Pancreas (tissue), 10 donors: ENCODE measurements around the gene DCHS1. TPM values are rescaled to one million over a fixed set of nuclear protein-coding genes. Genes with fewer than 3 reads are reported as not detected.

ENCODE experiments used
- ATAC-seq, 4 donors: fragments of 200-7000 bp; cut with Tn5 transposase; one replicate each; pipeline versions ENCODE4 v1.8.0 to v1.9.1; 2020; ENCODE audit warnings: mild to moderate bottlenecking in 4 of 4, moderate library complexity in 4 of 4
- DNase-seq, 6 donors: peaks; one replicate each; pipeline ENCODE4 v3.0.0-alpha.2; 2020
- FAIRE-seq: peaks from 2 replicates; lab custom pipeline; 2012; peaks lifted over from hg19 to GRCh38; lab: Jason Lieb, UNC
- H3K27ac ChIP-seq, 4 donors: fragments of 200-600 bp; sonication (generic); 1 replicate in 3 of 4; 2 replicates in 1 of 4; pipeline versions ENCODE4 v1.5.0 to v1.8.0; 2020
- H3K27me3 ChIP-seq, 4 donors: fragments of 200-600 bp; one replicate each; pipeline ENCODE4 v1.8.0; 2021
- H3K36me3 ChIP-seq, 3 donors: fragments of 200-600 bp; sonication (generic) in 1 of 3; one replicate each; pipeline versions ENCODE4 v1.5.0 to v1.8.0; 2020 to 2021
- H3K4me1 ChIP-seq, 3 donors: fragments of 200-600 bp; one replicate each; pipeline ENCODE4 v1.8.0; 2021
- H3K4me3 ChIP-seq, 4 donors: fragments of 200-600 bp; sonication (generic) in 2 of 4; one replicate each; pipeline versions ENCODE4 v1.5.0 to v1.8.0; 2020 to 2021
- H3K9me3 ChIP-seq, 4 donors: fragments of 200-600 bp; one replicate each; pipeline ENCODE4 v1.8.0; 2021
- CTCF ChIP-seq, 4 donors: fragments of 200-600 bp; sonication (generic) in 3 of 4; IDR thresholded peaks; one replicate each; pipeline versions ENCODE4 v1.5.0 to v1.8.0; 2021; ENCODE audit warnings: antibody characterized with exemption in 4 of 4
- WGBS, 2 donors: extraction: QIAGEN DNeasy Blood & Tissue Kit; methylation state at CpG; one replicate each; pipeline ENCODE4 v1.1.7; 2013; 5-methylcytosine and 5-hydroxymethylcytosine counted together
- intact Hi-C, 3 donors: fragments of 100-400 bp; cut with DNase I; formaldehyde crosslinking; loops; one replicate each; pipeline versions ENCODE4 v1.11.1 to v1.14.2; 2022
- polyA plus RNA-seq, 2 donors: library from polyadenylated mRNA; stranded (reverse); fragments of 200-250 nt; gene quantifications; one replicate each; pipeline ENCODE4 v1.2.3, GENCODE V29; 2013
- total RNA-seq, 6 donors: library from RNA; stranded (reverse); fragmentation: NEBNext Ultra II Directional in 4 of 6; extraction: Animal tissue kit (Norgen Biotek cat#: 25700) in 4 of 6; gene quantifications; one replicate each; pipeline versions ENCODE4 v1.2.1 to v1.2.4, GENCODE V29; 2021 to 2023
- donor health status: healthy with polysubstance abuse.
- donor health status: DM: no; HTN: no; CAD: no; lungs with moderate emphysema.
- donor health status: DM: no; HTN: no; CAD: no.
- donor health status: control.
- donor health status: control.
- donor health status: Bipolar disorder and iron deficiency.
- donor health status: DM: yes; HTN: yes; CAD: no.
- donor health status: DM: no; HTN: no; CAD: no.
- donor health status: DM: no; HTN: no; CAD: no.
- donor health status: DM: yes; HTN: yes; CAD: no.

DCHS1 gene
- total and polyA plus RNA-seq, 8 donors, result 2.3 to 4.8 (median 3.7) TPM

GRCh38 chr11:6663794-6664469, 8.3 kb upstream of the DCHS1 start:
- Histone ChIP-seq H3K4me1 (no peaks in the 10 kb centered on the region), H3K4me3 (no peak overlapping the region), H3K27ac (no peak overlapping the region), H3K36me3 (no peaks in the 10 kb centered on the region), H3K9me3 (no peaks in the 10 kb centered on the region), H3K27me3 (no peaks in the 10 kb centered on the region)
- no peak for TF ChIP-seq CTCF (IDR thresholded peaks at IDR 0.05)
- WGBS, 2 donors, result 61 to 64% methylated on average over 3 of the region's 3 CpGs
- FAIRE-seq (peak; percentile 20), ATAC-seq (no peak), DNase-seq (no peak)
- intact Hi-C loops, result no loop called here

GRCh38 chr11:6660712-6661111, 5.1 kb upstream of the DCHS1 start:
- no peaks in the 10 kb centered on the region for H3K9me3 ChIP-seq
- no peaks in the 10 kb centered on the region for H3K27me3 ChIP-seq
- no peaks in the 10 kb centered on the region for H3K4me1 ChIP-seq
- no peak overlapping the region for H3K4me3 ChIP-seq
- H3K27ac ChIP-seq, result no peak overlapping the region
- whole genome bisulfite sequencing, 2 donors, result 76 to 77% methylated on average over 3 of the region's 3 CpGs
- no peak for FAIRE-seq
- no peak for TF ChIP-seq CTCF (IDR thresholded peaks at IDR 0.05)
- intact Hi-C loops, result no loop called here
- no peaks in the 10 kb centered on the region for H3K36me3 ChIP-seq
- DNase-seq, result no peak
- no peak for ATAC-seq

- no peak for ATAC-seq
- no peaks in the 10 kb centered on the region for H3K4me1 ChIP-seq
- H3K36me3 ChIP-seq, result no peaks in the 10 kb centered on the region
- H3K9me3 ChIP-seq, result no peaks in the 10 kb centered on the region
- no peak overlapping the region for H3K4me3 ChIP-seq
- intact Hi-C loops, result no loop called here
- H3K27ac ChIP-seq, result no peak overlapping the region
- FAIRE-seq, result no peak
- no peaks in the 10 kb centered on the region for H3K27me3 ChIP-seq
- TF ChIP-seq CTCF (IDR thresholded peaks at IDR 0.05), result no peak
- DNase-seq, result no peak
These were observed 3.0 kb upstream of the DCHS1 start for GRCh38 chr11:6658647-6659046.

DNA sequence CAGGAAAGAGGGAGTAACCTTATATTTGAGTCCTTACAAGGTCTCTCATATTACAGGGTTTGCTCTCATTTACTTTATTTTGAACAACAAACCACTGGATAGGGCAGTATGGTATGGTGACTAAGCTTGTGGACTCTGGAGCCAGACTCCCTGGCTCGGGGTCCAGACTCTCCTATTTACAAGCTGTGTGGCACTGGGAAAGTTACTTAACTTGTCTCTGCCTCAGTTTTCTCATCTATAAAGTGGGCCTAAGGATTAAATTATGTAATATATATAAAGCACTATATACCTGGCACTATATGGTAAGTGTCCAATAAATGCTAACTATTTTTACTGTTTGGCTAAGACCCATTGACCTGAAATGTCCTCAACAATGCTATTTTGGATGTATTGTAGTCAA, 1.7 kb upstream of the DCHS1 start:
- TF ChIP-seq CTCF (IDR thresholded peaks at IDR 0.05), result no peak
- WGBS, 2 donors, result 81 to 85% methylated on average over 1 of the region's 1 CpG
- no peak overlapping the region for H3K27ac ChIP-seq
- intact Hi-C loops, result no loop called here
- H3K4me3 ChIP-seq, result no peak overlapping the region
- no peaks in the 10 kb centered on the region for H3K9me3 ChIP-seq
- no peaks in the 10 kb centered on the region for H3K4me1 ChIP-seq
- ATAC-seq (no peak), FAIRE-seq (no peak), DNase-seq (no peak)
- H3K36me3 ChIP-seq, result no peaks in the 10 kb centered on the region
- H3K27me3 ChIP-seq, result no peaks in the 10 kb centered on the region

GRCh38 chr11:6656936-6657335, 1.3 kb upstream of the DCHS1 start:
- 73 to 80% methylated on average over 5 of the region's 5 CpGs for WGBS, 2 donors
- Histone ChIP-seq H3K4me3 (no peak overlapping the region), H3K27ac (no peak overlapping the region), H3K36me3 (no peaks in the 10 kb centered on the region), H3K27me3 (no peaks in the 10 kb centered on the region), H3K4me1 (no peaks in the 10 kb centered on the region), H3K9me3 (no peaks in the 10 kb centered on the region)
- DNase-seq (no peak), ATAC-seq (no peak), FAIRE-seq (no peak)
- TF ChIP-seq CTCF (IDR thresholded peaks at IDR 0.05), result no peak
- intact Hi-C loops, result no loop called here
